Brain pericyte (primary cell): ENCODE results near the gene MARCKSL1.
A peak's percentile ranks its signal among the peaks of the same experiment; 100 is the strongest.
"Not testable (repeated sequence)": the region's sequence is repeated elsewhere in the genome, so short reads cannot be mapped to it uniquely, and the experiment has no call there.

Experiments used
- DNase-seq: peaks from one replicate; pipeline ENCODE4 v3.0.0-alpha.2; 2012; ENCODE audit warnings: low read depth, low spot score

Gene MARCKSL1

GRCh38 chr1:32333251-32333963 is 2.6 kb downstream of the MARCKSL1 start:
- no peak for DNase-seq

GRCh38 chr1:32332290-32333079 is 3.5 kb downstream of the MARCKSL1 start:
- DNase-seq = no peak

GRCh38 chr1:32331549-32331948 is 4.5 kb downstream of the MARCKSL1 start:
- DNase-seq = no peak

GRCh38 chr1:32330558-32331151 is 5.4 kb downstream of the MARCKSL1 start:
- no peak for DNase-seq

- no peak for DNase-seq
Measured at GRCh38 chr1:32329931-32330466, 6.0 kb downstream of the MARCKSL1 start.

GRCh38 chr1:32327204-32327603 is 8.8 kb downstream of the MARCKSL1 start:
- no peak for DNase-seq

GRCh38 chr1:32321712-32322291 is 14.2 kb downstream of the MARCKSL1 start:
- no peak for DNase-seq

GRCh38 chr1:32318127-32318869 is 17.7 kb downstream of the MARCKSL1 start:
- no peak for DNase-seq

- no peak for DNase-seq
Measured at GRCh38 chr1:32316903-32317277, 19.1 kb downstream of the MARCKSL1 start.

- DNase-seq = no peak
Measured at GRCh38 chr1:32311709-32312393, 24.2 kb downstream of the MARCKSL1 start.

- no peak for DNase-seq
Measured at GRCh38 chr1:32309960-32310359, 26.1 kb downstream of the MARCKSL1 start.

GRCh38 chr1:32307324-32307723 is 28.7 kb downstream of the MARCKSL1 start:
- DNase-seq = no peak

GRCh38 chr1:32305310-32305709 is 30.7 kb downstream of the MARCKSL1 start:
- DNase-seq = no peak

GRCh38 chr1:32303997-32304622 is 31.9 kb downstream of the MARCKSL1 start:
- DNase-seq = no peak

GRCh38 chr1:32303358-32303757 is 32.7 kb downstream of the MARCKSL1 start:
- DNase-seq = no peak

GRCh38 chr1:32299327-32299726 is 36.7 kb downstream of the MARCKSL1 start:
- no peak for DNase-seq

- DNase-seq = not testable (repeated sequence)
Measured at GRCh38 chr1:32298211-32298610, 37.8 kb downstream of the MARCKSL1 start.

- peak; percentile 41 for DNase-seq
Measured at GRCh38 chr1:32291708-32292538, 44.1 kb downstream of the MARCKSL1 start, which contains the start of gene HDAC1. Gene HDAC1, plus strand, starts transcription at chr1:32292083. Its CDS starts 87 bp downstream, at chr1:32292170.

GRCh38 chr1:32291145-32291707 is 44.8 kb downstream of the MARCKSL1 start:
- no peak for DNase-seq
